ENCODE measurements around the gene FAM13C. TPM values are rescaled to one million over a fixed set of nuclear protein-coding genes. Genes with fewer than 3 reads are reported as not detected.
A peak's percentile ranks its signal among the peaks of the same experiment; 100 is the strongest.
"Not testable (repeated sequence)": the region's sequence is repeated elsewhere in the genome, so short reads cannot be mapped to it uniquely, and the experiment has no call there.

FAM13C gene
- total RNA-seq, 6 donors from 2014 or later = 4.1 to 15.7 (median 8.9) TPM

DNA sequence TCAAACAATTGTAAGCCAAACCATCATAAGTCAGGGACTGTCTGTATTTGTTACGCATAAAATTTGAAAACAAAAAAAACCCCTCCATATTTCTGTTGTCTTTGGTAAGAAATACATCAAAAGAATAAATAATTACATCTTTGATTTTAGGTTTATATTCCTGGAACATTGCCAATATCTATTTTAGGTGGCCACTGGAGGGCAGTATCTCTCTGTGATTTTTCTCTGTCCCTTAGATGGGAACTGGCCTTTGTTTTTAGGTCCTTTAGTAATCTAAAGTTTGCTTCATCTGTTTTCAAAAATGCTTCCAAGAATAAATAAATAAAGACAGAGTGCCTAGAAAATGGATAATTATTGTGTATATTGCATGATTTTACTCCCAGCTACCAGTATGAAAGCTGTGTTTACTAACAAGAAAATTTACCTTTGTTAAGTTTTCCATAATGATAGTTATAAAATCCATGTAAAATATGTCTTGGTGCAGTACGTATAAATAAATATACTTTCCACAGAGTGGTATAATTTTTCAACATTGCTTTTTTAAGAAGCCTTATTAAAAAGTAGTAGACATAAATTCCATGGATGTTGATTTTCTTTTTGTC lies 121.7 kb downstream of the FAM13C start:
- DNase-seq (no peak), ATAC-seq (ENCODE audit: low FRiP score in 2 of 2) (no peak)
- WGBS, 2 donors = 35 to 41% methylated on average over 2 of the region's 2 CpGs
- Histone ChIP-seq H3K27ac (no peak overlapping the region), H3K36me3 (no peaks in the 10 kb centered on the region), H3K4me3 (no peak overlapping the region), H3K27me3 (no peaks in the 10 kb centered on the region), H3K4me1 (no peaks in the 10 kb centered on the region), H3K9me3 (no peaks in the 10 kb centered on the region)
- TF ChIP-seq, protein P1, sequence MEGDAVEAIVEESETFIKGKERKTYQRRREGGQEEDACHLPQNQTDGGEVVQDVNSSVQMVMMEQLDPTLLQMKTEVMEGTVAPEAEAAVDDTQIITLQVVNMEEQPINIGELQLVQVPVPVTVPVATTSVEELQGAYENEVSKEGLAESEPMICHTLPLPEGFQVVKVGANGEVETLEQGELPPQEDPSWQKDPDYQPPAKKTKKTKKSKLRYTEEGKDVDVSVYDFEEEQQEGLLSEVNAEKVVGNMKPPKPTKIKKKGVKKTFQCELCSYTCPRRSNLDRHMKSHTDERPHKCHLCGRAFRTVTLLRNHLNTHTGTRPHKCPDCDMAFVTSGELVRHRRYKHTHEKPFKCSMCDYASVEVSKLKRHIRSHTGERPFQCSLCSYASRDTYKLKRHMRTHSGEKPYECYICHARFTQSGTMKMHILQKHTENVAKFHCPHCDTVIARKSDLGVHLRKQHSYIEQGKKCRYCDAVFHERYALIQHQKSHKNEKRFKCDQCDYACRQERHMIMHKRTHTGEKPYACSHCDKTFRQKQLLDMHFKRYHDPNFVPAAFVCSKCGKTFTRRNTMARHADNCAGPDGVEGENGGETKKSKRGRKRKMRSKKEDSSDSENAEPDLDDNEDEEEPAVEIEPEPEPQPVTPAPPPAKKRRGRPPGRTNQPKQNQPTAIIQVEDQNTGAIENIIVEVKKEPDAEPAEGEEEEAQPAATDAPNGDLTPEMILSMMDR (IDR thresholded peaks at IDR 0.05) = peak; percentile 23 to 73 (median 48)
- no peak for TF ChIP-seq EP300 (IDR thresholded peaks at IDR 0.05)
- no peak for TF ChIP-seq POLR2AphosphoS5 (IDR thresholded peaks at IDR 0.05)

- H3K9me3 ChIP-seq; H3K4me1 ChIP-seq; ATAC-seq (ENCODE audit: low FRiP score in 2 of 2); H3K36me3 ChIP-seq; H3K27me3 ChIP-seq; H3K4me3 ChIP-seq; H3K27ac ChIP-seq; DNase-seq: not testable (repeated sequence)
- 94% methylated on average over 2 of the region's 2 CpGs for WGBS, 2 donors
These were observed 123.2 kb downstream of the FAM13C start for GRCh38 chr10:59239108-59239507.

- H3K9me3 ChIP-seq = no peaks in the 10 kb centered on the region
- no peaks in the 10 kb centered on the region for H3K27me3 ChIP-seq
- H3K4me1 ChIP-seq = no peaks in the 10 kb centered on the region
- H3K4me3 ChIP-seq = no peak overlapping the region
- H3K36me3 ChIP-seq = no peaks in the 10 kb centered on the region
- ATAC-seq (ENCODE audit: low FRiP score in 2 of 2) (no peak), DNase-seq (no peak)
- TF ChIP-seq POLR2AphosphoS5 (IDR thresholded peaks at IDR 0.05) (no peak), POLR2A (IDR thresholded peaks at IDR 0.05) (no peak), EP300 (IDR thresholded peaks at IDR 0.05) (no peak)
- TF ChIP-seq, protein P1 (IDR thresholded peaks at IDR 0.05) = no peak
- no peak overlapping the region for H3K27ac ChIP-seq
These were observed 124.6 kb downstream of the FAM13C start for GRCh38 chr10:59237775-59238174.

GRCh38 chr10:59236064-59236697 lies 126.2 kb downstream of the FAM13C start:
- no peaks in the 10 kb centered on the region for H3K9me3 ChIP-seq
- no peaks in the 10 kb centered on the region for H3K27me3 ChIP-seq
- DNase-seq = no peak
- no peaks in the 10 kb centered on the region for H3K36me3 ChIP-seq
- TF ChIP-seq, protein P1 (IDR thresholded peaks at IDR 0.05) = no peak
- no peak for TF ChIP-seq POLR2AphosphoS5 (IDR thresholded peaks at IDR 0.05)
- no peak for TF ChIP-seq EP300 (IDR thresholded peaks at IDR 0.05)
- no peak for TF ChIP-seq POLR2A (IDR thresholded peaks at IDR 0.05)
- no peaks in the 10 kb centered on the region for H3K4me1 ChIP-seq
- no peak for ATAC-seq (ENCODE audit: low FRiP score in 2 of 2)
- H3K4me3 ChIP-seq = no peak overlapping the region
- WGBS, 2 donors = 75 to 79% methylated on average over 4 of the region's 4 CpGs
- no peak overlapping the region for H3K27ac ChIP-seq

DNA sequence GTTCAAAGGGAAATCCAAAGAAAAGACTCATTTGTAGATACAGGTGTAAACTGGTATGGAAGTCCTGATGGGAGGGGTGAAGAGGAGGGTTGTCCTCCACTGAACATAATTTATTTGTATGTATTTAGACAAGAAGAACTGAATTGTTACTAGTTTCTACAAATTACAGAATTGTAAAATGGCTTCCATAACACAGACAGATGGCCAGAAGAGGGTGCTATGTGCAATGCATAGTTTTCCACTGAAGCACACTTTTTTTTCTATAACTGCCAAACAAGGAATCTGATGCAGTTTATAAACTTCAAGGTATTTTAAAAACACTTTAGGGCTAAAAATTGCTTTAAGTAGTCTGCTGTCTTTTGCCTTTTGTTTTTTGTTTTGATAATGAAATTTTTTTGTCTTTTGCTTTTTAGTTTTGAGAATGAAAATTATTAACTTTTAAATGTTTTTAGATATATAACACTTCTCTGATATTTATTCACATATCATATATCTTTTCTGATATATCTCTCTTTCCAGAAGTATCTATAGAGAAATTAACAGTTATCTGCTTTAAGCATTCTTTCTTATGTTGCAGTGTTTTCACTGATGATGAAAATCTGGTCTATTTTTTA lies 127.4 kb downstream of the FAM13C start:
- Histone ChIP-seq H3K4me1 (no peaks in the 10 kb centered on the region), H3K36me3 (no peaks in the 10 kb centered on the region), H3K27ac (no peak overlapping the region), H3K4me3 (no peak overlapping the region), H3K27me3 (no peaks in the 10 kb centered on the region), H3K9me3 (no peaks in the 10 kb centered on the region)
- TF ChIP-seq POLR2A (IDR thresholded peaks at IDR 0.05) (no peak), EP300 (IDR thresholded peaks at IDR 0.05) (no peak)
- TF ChIP-seq, protein P1 (IDR thresholded peaks at IDR 0.05) = peak in 3 of 6 experiments; percentile 14 to 24 (median 17)
- ATAC-seq (ENCODE audit: low FRiP score in 2 of 2) (no peak), DNase-seq (no peak)
